HG02678 (cell line): Measurements from ENCODE around the gene IRS2.
"Not testable (repeated sequence)": the region's sequence is repeated elsewhere in the genome, so short reads cannot be mapped to it uniquely, and the experiment has no call there.

Experiments used
- ATAC-seq: cut with Tn5 transposase; IDR thresholded peaks from one replicate; pipeline ENCODE4 v1.9.1; 2021; ENCODE audit warnings: mild to moderate bottlenecking, moderate library complexity; ENCODE audit not compliant: unreplicated experiment

Gene IRS2

GRCh38 chr13:109786457-109787134, at the start of gene IRS2:
TSS of gene IRS2 (minus strand) at chr13:109786583. CDS start at chr13:109786053, 530 bp downstream.
- ATAC-seq = peak; percentile 93

GRCh38 chr13:109834973-109835720, 48.8 kb upstream of the IRS2 start:
- ATAC-seq = no peak

GRCh38 chr13:109833940-109834339, 47.6 kb upstream of the IRS2 start:
- no peak for ATAC-seq

- no peak for ATAC-seq
Measured at GRCh38 chr13:109833071-109833470, 46.7 kb upstream of the IRS2 start.

GRCh38 chr13:109828591-109829316, 42.4 kb upstream of the IRS2 start:
- not testable (repeated sequence) for ATAC-seq

GRCh38 chr13:109823201-109823600, 36.8 kb upstream of the IRS2 start:
- ATAC-seq = not testable (repeated sequence)

- ATAC-seq = no peak
Measured at GRCh38 chr13:109821103-109821502, 34.7 kb upstream of the IRS2 start.

GRCh38 chr13:109819874-109820273, 33.5 kb upstream of the IRS2 start:
- no peak for ATAC-seq

GRCh38 chr13:109818886-109819285, 32.5 kb upstream of the IRS2 start:
- no peak for ATAC-seq

- ATAC-seq = no peak
Measured at GRCh38 chr13:109817591-109818535, 31.5 kb upstream of the IRS2 start.

GRCh38 chr13:109816808-109817203, 30.4 kb upstream of the IRS2 start:
- ATAC-seq = no peak

- ATAC-seq = no peak
Measured at GRCh38 chr13:109816112-109816807, 29.9 kb upstream of the IRS2 start.

GRCh38 chr13:109815651-109816050, 29.3 kb upstream of the IRS2 start:
- ATAC-seq = no peak

GRCh38 chr13:109813663-109814062, 27.3 kb upstream of the IRS2 start:
- ATAC-seq = no peak

GRCh38 chr13:109812382-109812781, 26.0 kb upstream of the IRS2 start:
- no peak for ATAC-seq

- ATAC-seq = no peak
Measured at GRCh38 chr13:109810761-109811510, 24.6 kb upstream of the IRS2 start.

GRCh38 chr13:109809216-109809932, 23.0 kb upstream of the IRS2 start:
- no peak for ATAC-seq

GRCh38 chr13:109807345-109807744, 21.0 kb upstream of the IRS2 start:
- ATAC-seq = no peak

GRCh38 chr13:109804654-109805053, 18.3 kb upstream of the IRS2 start:
- no peak for ATAC-seq
